HTR-8/SVneo (cell line): ENCODE data around the gene HDGFL3.
"Not testable (repeated sequence)": the region's sequence is repeated elsewhere in the genome, so short reads cannot be mapped to it uniquely, and the experiment has no call there.

Experiments used
- DNase-seq: peaks from one replicate; pipeline ENCODE4 v3.0.0; 2011; ENCODE audit warnings: low spot score, mixed read lengths; ENCODE audit not compliant: insufficient read length
- FAIRE-seq: peaks from 2 replicates; lab custom pipeline; 2011; peaks lifted over from hg19 to GRCh38; lab: Jason Lieb, UNC

Gene HDGFL3

DNA sequence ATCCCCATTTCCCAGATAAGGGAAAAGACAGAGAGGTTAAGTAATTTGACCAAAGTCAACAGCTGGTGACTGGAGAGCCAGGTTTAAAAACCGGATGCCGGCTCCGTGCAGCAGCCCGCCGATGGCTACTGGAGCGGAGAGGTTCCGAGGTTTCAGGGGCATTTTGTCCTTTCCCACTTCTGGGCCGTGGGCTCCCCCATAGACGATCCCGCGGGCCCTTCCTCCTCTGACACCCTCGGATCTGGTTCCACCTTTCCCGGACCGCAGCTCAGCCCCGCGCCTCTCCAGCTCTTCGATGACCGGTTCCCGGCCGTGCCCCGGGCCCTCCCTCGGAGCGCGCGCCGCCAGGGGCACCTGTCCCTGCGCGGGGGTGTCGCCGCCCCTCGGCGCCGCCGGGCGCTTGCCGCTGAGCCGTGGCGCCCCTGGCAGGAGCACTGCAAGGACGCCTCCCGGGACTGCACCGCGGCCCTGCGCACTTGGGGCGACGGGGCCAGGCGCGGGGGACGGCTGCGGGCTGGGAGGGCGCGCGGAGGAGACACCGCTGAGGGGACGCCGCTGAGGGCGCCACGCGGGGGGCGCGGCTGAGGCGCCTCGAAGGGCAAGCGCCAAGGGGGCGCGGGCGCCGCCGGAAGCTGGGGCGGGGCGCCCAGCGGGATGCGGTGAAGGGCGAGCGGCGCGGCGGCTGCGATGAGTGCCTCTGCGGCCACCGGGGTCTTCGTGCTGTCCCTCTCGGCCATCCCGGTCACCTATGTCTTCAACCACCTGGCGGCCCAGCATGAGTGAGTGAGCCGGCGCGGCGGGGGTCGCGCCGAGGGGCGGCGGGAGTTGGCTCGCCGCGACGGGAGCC is 100.4 kb downstream of the HDGFL3 start, which contains the start of gene TM6SF1:
Gene TM6SF1, plus strand, starts transcription at position 652 of the 847 bp plus-strand sequence. Its CDS starts 36 bp downstream, at position 688.
- peak; percentile 42 for FAIRE-seq

DNA sequence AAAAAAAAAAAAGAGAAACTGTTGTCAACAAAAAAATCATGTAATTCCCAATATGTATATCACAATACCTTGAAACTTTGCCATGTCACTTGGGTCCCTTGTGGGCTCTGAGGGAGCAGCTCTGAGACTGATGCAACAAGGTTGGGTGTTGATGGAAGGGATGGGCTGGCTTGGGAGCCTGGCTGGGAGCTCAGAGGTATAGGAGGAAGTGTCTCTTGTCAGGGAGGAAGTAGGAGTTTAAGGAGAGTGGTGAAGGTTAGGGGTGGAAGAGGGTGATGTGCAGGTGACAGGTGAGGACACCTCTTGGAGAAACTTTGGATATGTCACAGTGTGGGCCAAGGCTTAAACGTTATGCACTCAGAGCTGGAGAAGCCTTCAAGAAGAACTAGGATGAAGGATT is 102.2 kb downstream of the HDGFL3 start:
- FAIRE-seq, result no peak
- no peak for DNase-seq

More for the DNA sequence above, 100.4 kb downstream of the HDGFL3 start, which contains the start of gene TM6SF1:
- peak; percentile 24 for DNase-seq

GRCh38 chr15:83104141-83104540 is 103.5 kb downstream of the HDGFL3 start:
- FAIRE-seq, result no peak
- no peak for DNase-seq

DNA sequence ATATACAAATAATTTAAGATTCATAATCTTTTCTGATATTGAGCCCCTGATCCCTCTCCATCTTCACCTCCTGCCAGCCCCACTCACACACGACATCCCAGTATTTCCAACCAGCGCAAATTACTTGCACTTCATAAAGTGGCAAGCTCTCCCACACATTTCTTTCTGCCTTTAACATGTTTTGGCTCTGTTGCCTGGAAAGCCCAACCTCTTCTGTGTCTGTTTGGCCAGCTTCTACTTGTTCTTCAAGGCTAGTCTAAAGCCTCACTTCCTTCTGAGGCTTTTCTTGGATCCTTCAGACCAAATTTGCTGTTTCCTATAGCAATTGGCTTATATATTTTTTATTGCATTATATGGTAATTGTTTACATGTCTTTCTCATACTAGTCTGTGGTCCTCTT is 105.3 kb downstream of the HDGFL3 start:
- no peak for DNase-seq
- FAIRE-seq, result no peak

GRCh38 chr15:83100097-83100646 is 107.5 kb downstream of the HDGFL3 start:
- FAIRE-seq, result no peak
- DNase-seq, result no peak

- DNase-seq (no peak), FAIRE-seq (no peak)
These were observed 108.3 kb downstream of the HDGFL3 start for GRCh38 chr15:83099290-83099689.

DNA sequence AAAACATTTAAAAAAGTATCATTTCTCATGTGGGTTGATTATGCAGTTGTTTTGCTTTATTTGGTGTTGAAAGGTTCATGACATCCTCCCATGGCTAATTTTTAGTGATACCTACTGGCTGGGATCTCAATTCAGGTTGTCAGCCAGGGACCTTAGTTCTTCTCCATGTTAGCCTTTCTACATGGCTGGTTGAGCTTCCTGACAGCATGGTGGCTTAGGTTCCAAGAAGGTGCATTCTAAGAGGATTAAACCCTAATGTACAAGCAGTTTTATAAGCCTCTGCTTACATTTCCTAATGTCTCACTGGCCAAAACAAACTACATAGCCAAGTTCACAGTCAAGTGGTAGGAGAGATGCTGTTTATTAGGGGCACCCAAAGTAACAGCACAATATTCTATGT is 109.5 kb downstream of the HDGFL3 start:
- DNase-seq, result no peak
- FAIRE-seq, result no peak

- no peak for DNase-seq
- FAIRE-seq, result no peak
These were observed 113.0 kb downstream of the HDGFL3 start for GRCh38 chr15:83094583-83094982.

DNA sequence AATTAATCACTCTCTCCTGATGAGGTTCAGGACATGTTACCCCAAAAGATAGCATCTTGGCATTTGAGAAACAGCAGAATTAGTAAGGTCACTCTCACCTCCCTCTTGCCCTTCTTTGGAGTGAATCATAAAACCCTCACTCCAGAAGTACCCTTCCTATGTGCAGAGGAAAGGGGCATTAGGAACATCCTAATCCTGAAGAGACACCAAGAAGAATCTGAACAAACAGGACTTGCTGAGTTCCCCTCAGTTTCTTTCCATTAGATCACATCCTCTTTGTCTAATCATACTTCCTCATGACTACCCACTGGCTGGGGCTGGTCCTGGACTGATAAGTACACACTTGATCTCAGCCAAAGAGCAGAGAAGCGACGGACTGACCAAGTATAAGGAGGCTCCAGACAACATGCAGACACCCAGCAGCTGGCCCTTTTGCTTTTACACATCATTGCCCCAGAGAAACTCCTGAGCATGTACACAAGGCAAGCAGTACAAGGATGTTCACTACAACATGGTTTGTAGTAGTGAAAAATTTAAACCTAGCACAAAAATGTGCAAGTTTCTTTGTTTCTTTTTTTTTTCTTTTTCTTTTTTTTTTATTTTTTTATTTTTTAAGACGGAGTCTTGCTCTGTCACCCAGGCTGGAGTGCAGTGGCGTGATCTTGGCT is 115.2 kb downstream of the HDGFL3 start:
- FAIRE-seq (no peak), DNase-seq (no peak)

GRCh38 chr15:83091965-83092308 is 115.7 kb downstream of the HDGFL3 start:
- not testable (repeated sequence) for DNase-seq, FAIRE-seq

DNA sequence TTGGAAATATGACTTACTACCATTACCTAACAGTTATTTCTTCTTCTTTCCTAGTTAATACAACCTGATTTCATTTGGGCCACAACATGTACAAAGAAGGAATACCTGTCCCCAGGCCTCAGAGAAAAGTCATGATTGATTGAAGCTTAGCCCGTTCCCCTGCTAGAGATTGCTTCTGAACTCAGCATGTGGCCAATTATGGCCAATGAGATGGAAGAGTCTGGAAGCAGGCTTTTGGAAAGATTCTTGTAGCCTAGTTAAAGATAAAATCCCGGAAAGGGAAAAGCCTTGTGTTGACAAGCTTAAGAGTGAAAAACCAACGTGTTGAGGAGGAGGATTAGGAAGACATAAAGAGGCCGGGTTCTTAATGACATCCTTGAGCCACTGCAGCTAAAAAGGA is 117.2 kb downstream of the HDGFL3 start:
- FAIRE-seq (no peak), DNase-seq (no peak)

DNA sequence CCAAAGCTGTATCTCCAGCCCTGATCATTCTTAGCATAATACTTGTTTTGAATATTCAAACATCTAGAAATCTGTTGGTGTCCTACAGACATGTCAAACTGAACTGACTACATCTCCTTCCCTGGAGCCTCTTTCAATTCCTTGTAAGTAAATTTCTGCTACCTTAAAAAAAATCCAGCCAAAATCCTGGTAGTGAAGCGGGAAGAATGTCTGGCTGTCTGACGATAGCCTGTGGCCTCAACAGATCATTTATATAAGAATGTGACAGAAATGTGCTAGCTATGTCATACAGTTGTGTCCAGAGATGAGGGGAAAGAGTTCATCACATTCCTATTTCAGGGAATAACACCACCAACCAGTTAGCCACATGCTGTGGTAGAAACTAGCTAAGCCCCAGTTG is 118.7 kb downstream of the HDGFL3 start:
- FAIRE-seq, result no peak

DNA sequence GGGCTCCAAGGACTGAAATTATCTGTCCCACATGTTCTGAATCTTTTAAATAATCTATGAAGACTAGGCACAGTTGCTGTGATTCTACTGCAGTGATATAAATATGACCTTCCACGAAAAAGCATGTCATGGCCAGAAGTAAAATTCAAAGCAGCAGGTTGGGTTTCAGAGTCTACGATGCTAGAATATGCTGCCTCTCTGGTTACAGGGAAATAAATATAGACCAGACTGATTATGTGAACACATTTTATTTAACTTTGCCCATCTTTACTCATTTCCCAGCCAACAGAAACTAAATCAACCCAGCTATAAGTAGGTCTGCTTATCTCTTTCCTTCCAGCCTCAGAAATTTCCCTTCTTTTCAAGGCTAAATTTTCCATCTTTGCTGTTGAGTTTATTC is 120.0 kb downstream of the HDGFL3 start:
- FAIRE-seq, result no peak
- no peak for DNase-seq

More for the DNA sequence above, 118.7 kb downstream of the HDGFL3 start:
- DNase-seq, result no peak

GRCh38 chr15:83085864-83086552 is 121.6 kb downstream of the HDGFL3 start:
- not testable (repeated sequence) for DNase-seq, FAIRE-seq

DNA sequence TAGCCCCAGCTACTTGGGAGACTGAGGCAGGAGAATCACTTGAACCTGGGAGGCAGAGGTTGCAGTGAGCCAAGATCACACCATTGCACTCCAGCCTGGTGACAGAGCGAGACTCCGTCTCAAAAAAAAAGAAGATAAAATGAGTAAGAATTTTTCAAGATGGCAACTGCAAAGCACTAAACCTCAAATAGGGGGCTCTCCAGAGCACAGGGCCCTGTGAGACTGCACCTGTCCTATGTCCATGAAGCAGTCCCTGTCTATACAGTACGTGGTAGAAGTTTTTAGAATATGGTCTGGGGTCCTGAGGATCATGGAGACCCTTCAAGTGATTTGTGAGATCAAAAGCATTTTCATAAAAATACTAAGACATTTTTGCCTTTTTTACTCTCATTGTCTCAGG is 122.2 kb downstream of the HDGFL3 start:
- not testable (repeated sequence) for DNase-seq, FAIRE-seq

- DNase-seq (no peak), FAIRE-seq (no peak)
These were observed 124.8 kb downstream of the HDGFL3 start for GRCh38 chr15:83082730-83083386.

- FAIRE-seq, result no peak
These were observed 126.2 kb downstream of the HDGFL3 start for GRCh38 chr15:83081256-83082014.

DNA sequence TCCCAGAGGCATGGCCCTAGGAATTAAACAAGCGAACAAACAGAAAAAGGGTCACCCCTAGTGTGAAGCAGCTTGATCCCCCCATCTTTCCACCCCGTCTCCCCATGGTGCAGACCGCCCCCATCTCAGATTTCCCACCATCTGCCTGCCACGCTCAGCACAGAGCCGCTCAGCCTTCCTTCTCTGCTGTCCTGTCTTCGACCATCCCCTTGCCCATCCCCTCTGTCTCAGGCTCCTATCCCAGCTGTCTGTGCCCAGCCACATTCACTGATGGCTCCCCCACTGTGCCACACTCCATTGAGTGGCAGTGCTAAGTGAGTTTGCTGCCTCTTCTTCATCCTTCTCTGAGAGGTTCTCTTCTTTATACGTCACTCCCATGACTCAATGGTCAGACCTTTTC is 128.9 kb downstream of the HDGFL3 start:
- FAIRE-seq, result no peak
- DNase-seq, result no peak

More at GRCh38 chr15:83081256-83082014, 126.2 kb downstream of the HDGFL3 start:
- no peak for DNase-seq
